GM12873 (cell line): ENCODE data around the gene NEDD4L.

Source experiments
- CTCF ChIP-seq: IDR thresholded peaks from 2 replicates; pipeline ENCODE4 v1.5.1; 2012; ENCODE audit warnings: low read depth, mild to moderate bottlenecking, moderate library complexity, low read length, control low read depth; ENCODE audit not compliant: insufficient read depth; ENCODE audit errors: missing control alignments

NEDD4L gene

GRCh38 chr18:58056852-58057251 lies 12.8 kb downstream of the NEDD4L start:
- no peak for TF ChIP-seq CTCF

GRCh38 chr18:58057291-58057965 lies 13.4 kb downstream of the NEDD4L start:
- TF ChIP-seq CTCF, result no peak

GRCh38 chr18:58058720-58059119 lies 14.7 kb downstream of the NEDD4L start:
- TF ChIP-seq CTCF, result no peak

DNA sequence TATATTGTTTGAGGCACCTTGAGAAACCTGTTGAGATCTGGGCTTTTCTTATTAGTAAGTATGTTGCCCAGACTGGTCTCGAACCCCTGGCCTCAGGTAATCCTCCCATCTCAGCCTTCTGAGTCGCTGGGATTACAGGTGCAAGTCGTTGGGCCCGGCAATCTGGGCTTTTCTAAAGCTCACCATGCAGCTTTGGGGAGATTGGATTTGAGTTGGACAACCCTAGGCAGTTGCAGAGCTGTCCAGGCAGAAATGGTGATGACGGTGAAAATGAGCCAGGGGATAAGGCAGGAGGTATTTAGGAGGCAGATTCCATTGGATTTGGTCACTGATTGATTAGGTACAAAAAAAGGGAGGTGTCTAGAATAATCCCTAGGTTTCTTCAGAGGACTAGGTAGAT lies 16.2 kb downstream of the NEDD4L start:
- no peak for TF ChIP-seq CTCF

GRCh38 chr18:58061349-58061748 lies 17.3 kb downstream of the NEDD4L start:
- no peak for TF ChIP-seq CTCF

DNA sequence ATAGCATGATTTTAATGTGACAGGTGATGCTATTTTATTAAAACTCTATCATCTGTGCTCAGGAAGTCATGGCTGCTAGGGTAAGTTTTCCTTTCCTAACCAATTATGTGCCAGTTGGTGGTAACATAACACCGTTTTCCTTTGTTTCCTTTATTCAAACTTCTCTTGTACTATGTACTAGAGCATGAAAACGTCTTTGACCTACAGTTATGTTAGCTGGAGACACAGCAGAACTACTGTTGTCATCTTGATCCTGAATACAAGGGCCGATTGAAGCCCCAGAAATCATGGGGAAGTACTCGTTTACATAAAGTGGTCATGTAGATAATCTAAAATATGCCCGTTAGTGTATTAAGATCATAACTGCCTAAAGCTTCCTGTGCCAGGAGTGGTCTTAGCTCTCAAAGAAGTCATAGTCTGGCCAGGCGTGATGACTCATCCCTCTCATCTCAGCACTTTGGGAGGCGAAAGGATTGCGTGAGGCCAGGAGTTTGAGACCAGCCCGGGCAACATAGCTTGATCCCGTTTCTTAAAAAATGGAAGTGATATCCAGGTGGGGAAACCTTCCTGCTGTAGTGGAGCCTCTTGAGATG lies 20.5 kb downstream of the NEDD4L start:
- no peak for TF ChIP-seq CTCF

DNA sequence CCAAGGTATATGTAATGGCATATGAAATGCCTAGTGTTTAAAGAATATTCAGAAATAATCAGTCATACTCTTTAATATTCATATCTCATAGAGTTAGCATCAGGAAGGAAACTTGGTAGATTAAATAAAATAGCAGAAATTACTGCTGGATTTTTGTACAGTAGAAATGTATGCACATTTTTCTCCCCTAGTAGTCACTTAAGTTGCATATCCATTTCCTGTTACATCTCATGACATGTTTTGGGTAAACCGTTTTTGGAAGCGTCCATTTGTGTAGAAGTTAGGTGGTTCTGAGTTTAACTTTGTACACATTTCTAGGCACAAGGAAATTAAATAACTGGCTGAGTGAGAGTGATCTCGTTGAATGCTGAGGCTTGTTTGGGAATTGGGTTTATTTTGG lies 21.9 kb downstream of the NEDD4L start:
- no peak for TF ChIP-seq CTCF

DNA sequence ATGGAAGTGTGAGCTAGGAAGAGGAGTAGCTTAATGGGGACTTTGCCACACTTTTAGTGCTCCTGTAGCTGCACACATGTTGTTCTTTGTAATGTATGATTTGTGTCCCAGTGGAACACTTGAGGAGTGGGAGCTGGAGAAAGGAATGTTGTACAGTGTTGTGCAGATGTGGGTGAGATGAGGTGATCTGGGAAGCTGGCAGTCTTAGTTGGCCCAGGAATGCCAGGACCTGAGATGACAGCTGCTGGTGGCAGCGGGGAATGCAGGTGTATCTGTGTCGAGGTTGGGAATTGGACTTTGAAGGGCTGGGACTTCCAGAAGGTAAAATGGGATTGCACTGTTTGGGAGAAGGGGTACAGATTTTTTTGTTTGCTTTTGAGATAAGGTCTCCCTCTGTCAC lies 23.6 kb downstream of the NEDD4L start:
- TF ChIP-seq CTCF, result peak; percentile 9
